Measurements from ENCODE around the gene RAMP3. TPM values are rescaled to one million over a fixed set of nuclear protein-coding genes. Genes with fewer than 3 reads are reported as not detected.
A peak's percentile ranks its signal among the peaks of the same experiment; 100 is the strongest.

The RAMP3 gene
- total and polyA plus RNA-seq, 9 of the 15 experiments (the other 6 are each of a cell fraction or from before 2014, with no cell fraction given), result not detected

GRCh38 chr7:45178241-45179225 is 20.9 kb downstream of the RAMP3 start:
- Histone ChIP-seq H3K9me3 (replicated peaks; ENCODE audit: control insufficient read depth, insufficient read depth, low read depth, low read length) (no peaks in the 10 kb centered on the region), H2AFZ (ENCODE audit: low read depth, low read length) (no peak overlapping the region), H3K36me3 (ENCODE audit: control insufficient read depth, insufficient read depth, low read length) (no peaks in the 10 kb centered on the region), H3K27me3 (ENCODE audit: control insufficient read depth in 2 of 2, insufficient read depth in 2 of 2, low read length in 2 of 2) (peaks cover 0 to 47% of the 10 kb centered on the region in 2 experiments; a peak in 2 of 5 replicates), H3K4me1 (replicated peaks in 1 of 2; ENCODE audit: control insufficient read depth in 2 of 2, insufficient read depth in 2 of 2, low read length in 2 of 2) (0 out of 5 replicates have a peak, but pooled peaks cover 0 to 2% of the 10 kb centered on the region in 2 experiments), H3K79me2 (ENCODE audit: control insufficient read depth, insufficient read depth, low read length) (no peaks in the 10 kb centered on the region), H3K27ac (ENCODE audit: extremely low read depth, low read depth, low read length) (no peak overlapping the region), H4K20me1 (replicated peaks; ENCODE audit: control insufficient read depth, insufficient read depth, low read length) (0 out of 2 replicates have a peak, but pooled peaks cover 5% of the 10 kb centered on the region), H3K4me3 (no peak overlapping the region), H3K4me2 (ENCODE audit: insufficient read depth, low read length) (no peak overlapping the region), H3K9me1 (ENCODE audit: control insufficient read depth, insufficient read depth, low read length) (peaks cover 4% of the 10 kb centered on the region), H3K9ac (ENCODE audit: insufficient read depth in 1 of 2, low read depth in 2 of 2, low read length in 2 of 2) (no peak overlapping the region)
- 4% methylated on average over 11 of the region's 13 CpGs for WGBS (ENCODE audit: insufficient coverage, low coverage, missing lambda C conversion rate)
- DNase-seq (ENCODE audit: extremely low read depth in 1 of 4, low spot score in 3 of 4) (peak; percentile 54 to 65 (median 60)), FAIRE-seq (peak; percentile 57), ATAC-seq (peak; percentile 87)
- ChIA-PET POLR2A (interaction anchor here (0.8 kb wide), 1 partner anchor 9 kb away, joined by 3 read pairs; no protein-coding TSS in a partner anchor), CTCF (ENCODE audit: low intra/inter-chr PET ratio) (interaction anchor here (1.5 kb wide), 1 partner anchor 101 kb away, joined by 4 read pairs; no protein-coding TSS in a partner anchor)
- intact Hi-C loops (cut with micrococcal nuclease) (loop anchor here (1.0 kb wide), 1 partner anchor 24 kb away; no protein-coding TSS in a partner anchor), in situ Hi-C loops (cut with MboI) (no loop called here)
- BruUV-seq (replicated peaks), result no TSS peak
- no peak for TF ChIP-seq ZBTB26 (CRISPR knock-in tag; IDR thresholded peaks at IDR 0.05)
- TF ChIP-seq, protein P1, sequence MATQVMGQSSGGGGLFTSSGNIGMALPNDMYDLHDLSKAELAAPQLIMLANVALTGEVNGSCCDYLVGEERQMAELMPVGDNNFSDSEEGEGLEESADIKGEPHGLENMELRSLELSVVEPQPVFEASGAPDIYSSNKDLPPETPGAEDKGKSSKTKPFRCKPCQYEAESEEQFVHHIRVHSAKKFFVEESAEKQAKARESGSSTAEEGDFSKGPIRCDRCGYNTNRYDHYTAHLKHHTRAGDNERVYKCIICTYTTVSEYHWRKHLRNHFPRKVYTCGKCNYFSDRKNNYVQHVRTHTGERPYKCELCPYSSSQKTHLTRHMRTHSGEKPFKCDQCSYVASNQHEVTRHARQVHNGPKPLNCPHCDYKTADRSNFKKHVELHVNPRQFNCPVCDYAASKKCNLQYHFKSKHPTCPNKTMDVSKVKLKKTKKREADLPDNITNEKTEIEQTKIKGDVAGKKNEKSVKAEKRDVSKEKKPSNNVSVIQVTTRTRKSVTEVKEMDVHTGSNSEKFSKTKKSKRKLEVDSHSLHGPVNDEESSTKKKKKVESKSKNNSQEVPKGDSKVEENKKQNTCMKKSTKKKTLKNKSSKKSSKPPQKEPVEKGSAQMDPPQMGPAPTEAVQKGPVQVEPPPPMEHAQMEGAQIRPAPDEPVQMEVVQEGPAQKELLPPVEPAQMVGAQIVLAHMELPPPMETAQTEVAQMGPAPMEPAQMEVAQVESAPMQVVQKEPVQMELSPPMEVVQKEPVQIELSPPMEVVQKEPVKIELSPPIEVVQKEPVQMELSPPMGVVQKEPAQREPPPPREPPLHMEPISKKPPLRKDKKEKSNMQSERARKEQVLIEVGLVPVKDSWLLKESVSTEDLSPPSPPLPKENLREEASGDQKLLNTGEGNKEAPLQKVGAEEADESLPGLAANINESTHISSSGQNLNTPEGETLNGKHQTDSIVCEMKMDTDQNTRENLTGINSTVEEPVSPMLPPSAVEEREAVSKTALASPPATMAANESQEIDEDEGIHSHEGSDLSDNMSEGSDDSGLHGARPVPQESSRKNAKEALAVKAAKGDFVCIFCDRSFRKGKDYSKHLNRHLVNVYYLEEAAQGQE (IDR thresholded peaks at IDR 0.05; ENCODE audit: borderline replicate concordance), result peak; percentile 39; the same call in 1 of the 2 replicates
- TF ChIP-seq, protein P1 (CRISPR knock-in tag; IDR thresholded peaks at IDR 0.05; ENCODE audit: low read depth), result no peak
- peak; percentile 48 to 66 (median 62) for TF ChIP-seq CTCF (IDR thresholded peaks at IDR 0.05 in 2 of 3, conservative IDR thresholded peaks at IDR 0.05 in 1 of 3; ENCODE audit: insufficient read depth in 2 of 3, low read depth in 1 of 3, low read length in 3 of 3)
- no peak for TF ChIP-seq ZNF253 (CRISPR knock-in tag; conservative IDR thresholded peaks at IDR 0.05)
- no peak for TF ChIP-seq CREB1 (IDR thresholded peaks at IDR 0.05)
- no peak for TF ChIP-seq CREB1 (CRISPR knock-in tag; IDR thresholded peaks at IDR 0.05)
- peak; percentile 41 for TF ChIP-seq SMC3 (conservative IDR thresholded peaks at IDR 0.05; ENCODE audit: insufficient read depth, low read depth, low read length)
